ENCODE data around the gene GID8.

GID8 gene

GRCh38 chr20:62963614-62964397 is 25.9 kb downstream of the GID8 start:
- Histone ChIP-seq H3K4me2 (no peak overlapping the region), H3K79me2 (ENCODE audit: insufficient read depth, low read depth) (no peaks in the 10 kb centered on the region), H3K4me3 (IDR thresholded peaks at IDR 0.05; ENCODE audit: insufficient read depth, low read depth, low read length) (no peak overlapping the region), H3K27ac (no peak overlapping the region), H3K9ac (no peak overlapping the region), H3K36me3 (ENCODE audit: insufficient read depth) (no peaks in the 10 kb centered on the region), H3K27me3 (ENCODE audit: insufficient read depth, low read depth) (peaks cover 91% of the 10 kb centered on the region), H4K20me1 (ENCODE audit: insufficient read depth) (no peaks in the 10 kb centered on the region), H2AFZ (ENCODE audit: low read depth) (no peak overlapping the region), H3K4me1 (ENCODE audit: low read depth, poor library complexity, severe bottlenecking) (no peaks in the 10 kb centered on the region)
- TF ChIP-seq CTCF (conservative IDR thresholded peaks at IDR 0.05; ENCODE audit: low read depth, low read length), result no peak

- H3K27ac ChIP-seq, result no peak overlapping the region
These were observed 26.8 kb downstream of the GID8 start for GRCh38 chr20:62964700-62965099.

GRCh38 chr20:62965363-62965771 is 27.4 kb downstream of the GID8 start:
- no peak for TF ChIP-seq CTCF (conservative IDR thresholded peaks at IDR 0.05; ENCODE audit: low read depth, low read length)
- Histone ChIP-seq H2AFZ (ENCODE audit: low read depth) (no peak overlapping the region), H3K27me3 (ENCODE audit: insufficient read depth, low read depth) (peaks cover 91% of the 10 kb centered on the region), H3K4me2 (no peak overlapping the region), H3K4me1 (ENCODE audit: low read depth, poor library complexity, severe bottlenecking) (no peaks in the 10 kb centered on the region), H3K36me3 (ENCODE audit: insufficient read depth) (no peaks in the 10 kb centered on the region), H3K79me2 (ENCODE audit: insufficient read depth, low read depth) (no peaks in the 10 kb centered on the region), H3K9ac (no peak overlapping the region), H4K20me1 (ENCODE audit: insufficient read depth) (no peaks in the 10 kb centered on the region), H3K4me3 (IDR thresholded peaks at IDR 0.05; ENCODE audit: insufficient read depth, low read depth, low read length) (no peak overlapping the region), H3K27ac (no peak overlapping the region)

More at GRCh38 chr20:62964700-62965099, 26.8 kb downstream of the GID8 start:
- H2AFZ ChIP-seq (ENCODE audit: low read depth), result no peak overlapping the region
- H3K4me3 ChIP-seq (IDR thresholded peaks at IDR 0.05; ENCODE audit: insufficient read depth, low read depth, low read length), result no peak overlapping the region
- H3K27me3 ChIP-seq (ENCODE audit: insufficient read depth, low read depth), result peaks cover 91% of the 10 kb centered on the region
- TF ChIP-seq CTCF (conservative IDR thresholded peaks at IDR 0.05; ENCODE audit: low read depth, low read length), result no peak
- H3K4me2 ChIP-seq, result no peak overlapping the region
- H3K36me3 ChIP-seq (ENCODE audit: insufficient read depth), result no peaks in the 10 kb centered on the region
- H3K9ac ChIP-seq, result no peak overlapping the region
- no peaks in the 10 kb centered on the region for H3K79me2 ChIP-seq (ENCODE audit: insufficient read depth, low read depth)
- H3K4me1 ChIP-seq (ENCODE audit: low read depth, poor library complexity, severe bottlenecking), result no peaks in the 10 kb centered on the region
- no peaks in the 10 kb centered on the region for H4K20me1 ChIP-seq (ENCODE audit: insufficient read depth)

- Histone ChIP-seq H3K36me3 (ENCODE audit: insufficient read depth) (no peaks in the 10 kb centered on the region), H3K4me3 (IDR thresholded peaks at IDR 0.05; ENCODE audit: insufficient read depth, low read depth, low read length) (no peak overlapping the region), H3K4me1 (ENCODE audit: low read depth, poor library complexity, severe bottlenecking) (no peaks in the 10 kb centered on the region), H3K9ac (no peak overlapping the region), H3K4me2 (no peak overlapping the region), H3K27ac (no peak overlapping the region), H2AFZ (ENCODE audit: low read depth) (no peak overlapping the region), H3K79me2 (ENCODE audit: insufficient read depth, low read depth) (no peaks in the 10 kb centered on the region), H4K20me1 (ENCODE audit: insufficient read depth) (no peaks in the 10 kb centered on the region), H3K27me3 (ENCODE audit: insufficient read depth, low read depth) (peaks cover 96% of the 10 kb centered on the region)
- no peak for TF ChIP-seq CTCF (conservative IDR thresholded peaks at IDR 0.05; ENCODE audit: low read depth, low read length)
These were observed 28.5 kb downstream of the GID8 start for GRCh38 chr20:62966212-62967148.
